HG03175 (cell line): ENCODE data around the gene D2HGDH.
"Not testable (repeated sequence)": the region's sequence is repeated elsewhere in the genome, so short reads cannot be mapped to it uniquely, and the experiment has no call there.

ENCODE experiments used
- ATAC-seq: cut with Tn5 transposase; IDR thresholded peaks from one replicate; pipeline ENCODE4 v1.9.1; 2021; ENCODE audit warnings: mild to moderate bottlenecking, moderate library complexity; ENCODE audit not compliant: unreplicated experiment

Gene D2HGDH

GRCh38 chr2:241804326-241805229 lies 70.1 kb downstream of the D2HGDH start:
- ATAC-seq: no peak

- not testable (repeated sequence) for ATAC-seq
Measured at GRCh38 chr2:241806217-241806616, 71.8 kb downstream of the D2HGDH start.

- ATAC-seq: no peak
Measured at GRCh38 chr2:241808051-241808720, 73.8 kb downstream of the D2HGDH start.

- ATAC-seq: no peak
Measured at GRCh38 chr2:241808721-241809382, 74.4 kb downstream of the D2HGDH start, which contains the start of gene NEU4. TSS of gene NEU4 (plus strand) at chr2:241809193. CDS start at chr2:241814485, 5,292 bp downstream.

GRCh38 chr2:241809383-241810306 lies 75.2 kb downstream of the D2HGDH start:
- no peak for ATAC-seq

- no peak for ATAC-seq
Measured at GRCh38 chr2:241810307-241811200, 76.1 kb downstream of the D2HGDH start.

GRCh38 chr2:241811201-241811951 lies 76.9 kb downstream of the D2HGDH start:
- no peak for ATAC-seq

- ATAC-seq: no peak
Measured at GRCh38 chr2:241811952-241812729, 77.7 kb downstream of the D2HGDH start.

GRCh38 chr2:241812730-241813643 lies 78.6 kb downstream of the D2HGDH start:
- no peak for ATAC-seq

GRCh38 chr2:241813644-241814392 lies 79.4 kb downstream of the D2HGDH start:
- ATAC-seq: no peak

- ATAC-seq: no peak
Measured at GRCh38 chr2:241814393-241814642, 79.9 kb downstream of the D2HGDH start.

GRCh38 chr2:241814643-241815476 lies 80.4 kb downstream of the D2HGDH start:
- ATAC-seq: no peak

- no peak for ATAC-seq
Measured at GRCh38 chr2:241815477-241816430, 81.3 kb downstream of the D2HGDH start.

GRCh38 chr2:241816431-241817121 lies 82.1 kb downstream of the D2HGDH start:
- ATAC-seq: no peak
